HAP-1 (cell line): ENCODE measurements around the gene ABHD5.

Experiments
- DNase-seq, 2 experiments: peaks; one replicate each; pipeline ENCODE4 v3.0.0-alpha.2; 2016 to 2020; ENCODE audit warnings: low spot score in 2 of 2
- H3K27me3 ChIP-seq: fragments of 250-450 bp; sonication (Bioruptor Pico); 2 replicates; pipeline ENCODE4 v1.5.1; 2020; ENCODE audit warnings: low read depth, mild to moderate bottlenecking, moderate library complexity
- H3K36me3 ChIP-seq: fragments of 250-450 bp; sonication (Bioruptor Pico); replicated peaks from 2 replicates; pipeline ENCODE4 v1.5.1; 2020; ENCODE audit warnings: mild to moderate bottlenecking
- H3K4me1 ChIP-seq: fragments of 250-450 bp; sonication (Bioruptor Pico); 2 replicates; pipeline ENCODE4 v1.5.1; 2020; ENCODE audit warnings: mild to moderate bottlenecking
- H3K4me3 ChIP-seq: fragments of 250-450 bp; sonication (Bioruptor Pico); 2 replicates; pipeline ENCODE4 v1.5.1; 2020; ENCODE audit warnings: mild to moderate bottlenecking, moderate library complexity
- H3K9me3 ChIP-seq: fragments of 250-450 bp; sonication (Bioruptor Pico); 2 replicates; pipeline ENCODE4 v1.5.1; 2020; ENCODE audit warnings: mild to moderate bottlenecking, moderate library complexity
- in situ Hi-C: fragments of 300-500 bp; cut with MboI; formaldehyde crosslinking; loops from 3 replicates; pipeline ENCODE4 v1.14.3; 2020; ENCODE audit warnings: low sequenced_read_pairs, inconsistent platforms, mixed read lengths

The ABHD5 gene

GRCh38 chr3:43738305-43738704 is 47.6 kb downstream of the ABHD5 start:
- H3K9me3 ChIP-seq, result no peaks in the 10 kb centered on the region
- no peak for DNase-seq
- H3K4me1 ChIP-seq, result peaks cover 6% of the 10 kb centered on the region
- no peak overlapping the region for H3K4me3 ChIP-seq
- in situ Hi-C loops, result no loop called here
- no peaks in the 10 kb centered on the region for H3K36me3 ChIP-seq
- no peaks in the 10 kb centered on the region for H3K27me3 ChIP-seq

GRCh38 chr3:43742920-43743319 is 52.2 kb downstream of the ABHD5 start:
- H3K27me3 ChIP-seq, result no peaks in the 10 kb centered on the region
- no peaks in the 10 kb centered on the region for H3K36me3 ChIP-seq
- H3K4me3 ChIP-seq, result no peak overlapping the region
- no peaks in the 10 kb centered on the region for H3K9me3 ChIP-seq
- in situ Hi-C loops, result no loop called here
- no peak for DNase-seq
- no peaks in the 10 kb centered on the region for H3K4me1 ChIP-seq

- H3K4me1 ChIP-seq, result no peaks in the 10 kb centered on the region
- in situ Hi-C loops, result no loop called here
- H3K36me3 ChIP-seq, result no peaks in the 10 kb centered on the region
- no peaks in the 10 kb centered on the region for H3K27me3 ChIP-seq
- H3K9me3 ChIP-seq, result no peaks in the 10 kb centered on the region
- no peak for DNase-seq
- H3K4me3 ChIP-seq, result no peak overlapping the region
Measured at GRCh38 chr3:43747641-43748040, 56.9 kb downstream of the ABHD5 start.

- DNase-seq, result no peak
- no peak overlapping the region for H3K4me3 ChIP-seq
- no peaks in the 10 kb centered on the region for H3K4me1 ChIP-seq
- H3K9me3 ChIP-seq, result no peaks in the 10 kb centered on the region
- no peaks in the 10 kb centered on the region for H3K27me3 ChIP-seq
- in situ Hi-C loops, result no loop called here
- H3K36me3 ChIP-seq, result no peaks in the 10 kb centered on the region
Measured at GRCh38 chr3:43748179-43748578, 57.4 kb downstream of the ABHD5 start.

- Histone ChIP-seq H3K36me3 (no peaks in the 10 kb centered on the region), H3K9me3 (no peaks in the 10 kb centered on the region), H3K4me1 (no peaks in the 10 kb centered on the region), H3K4me3 (no peak overlapping the region), H3K27me3 (no peaks in the 10 kb centered on the region)
- DNase-seq, result no peak
- in situ Hi-C loops, result no loop called here
Measured at GRCh38 chr3:43748645-43749044, 57.9 kb downstream of the ABHD5 start.

- in situ Hi-C loops, result no loop called here
- Histone ChIP-seq H3K4me1 (no peaks in the 10 kb centered on the region), H3K9me3 (no peaks in the 10 kb centered on the region), H3K36me3 (no peaks in the 10 kb centered on the region), H3K4me3 (no peak overlapping the region), H3K27me3 (no peaks in the 10 kb centered on the region)
- DNase-seq, result no peak
Measured at GRCh38 chr3:43752905-43753304, 62.2 kb downstream of the ABHD5 start.

- H3K4me1 ChIP-seq, result no peaks in the 10 kb centered on the region
- no peaks in the 10 kb centered on the region for H3K27me3 ChIP-seq
- no peaks in the 10 kb centered on the region for H3K36me3 ChIP-seq
- no peak for DNase-seq
- H3K4me3 ChIP-seq, result no peak overlapping the region
- no peaks in the 10 kb centered on the region for H3K9me3 ChIP-seq
- in situ Hi-C loops, result no loop called here
Measured at GRCh38 chr3:43753741-43754715, 63.3 kb downstream of the ABHD5 start.

- no peaks in the 10 kb centered on the region for H3K4me1 ChIP-seq
- no peaks in the 10 kb centered on the region for H3K27me3 ChIP-seq
- in situ Hi-C loops, result no loop called here
- H3K9me3 ChIP-seq, result no peaks in the 10 kb centered on the region
- H3K4me3 ChIP-seq, result no peak overlapping the region
- no peaks in the 10 kb centered on the region for H3K36me3 ChIP-seq
- no peak for DNase-seq
Measured at GRCh38 chr3:43755516-43756200, 64.9 kb downstream of the ABHD5 start.

GRCh38 chr3:43757666-43758321 is 67.1 kb downstream of the ABHD5 start:
- DNase-seq, result no peak
- no peak overlapping the region for H3K4me3 ChIP-seq
- H3K27me3 ChIP-seq, result no peaks in the 10 kb centered on the region
- H3K9me3 ChIP-seq, result no peaks in the 10 kb centered on the region
- in situ Hi-C loops, result no loop called here
- no peaks in the 10 kb centered on the region for H3K4me1 ChIP-seq
- H3K36me3 ChIP-seq, result no peaks in the 10 kb centered on the region

GRCh38 chr3:43758592-43759225 is 68.0 kb downstream of the ABHD5 start:
- no peak for DNase-seq
- in situ Hi-C loops, result no loop called here
- no peaks in the 10 kb centered on the region for H3K4me1 ChIP-seq

GRCh38 chr3:43759297-43759782 is 68.6 kb downstream of the ABHD5 start:
- no peaks in the 10 kb centered on the region for H3K27me3 ChIP-seq
- H3K9me3 ChIP-seq, result no peaks in the 10 kb centered on the region
- H3K4me1 ChIP-seq, result no peaks in the 10 kb centered on the region
- H3K36me3 ChIP-seq, result no peaks in the 10 kb centered on the region
- in situ Hi-C loops, result no loop called here
- H3K4me3 ChIP-seq, result no peak overlapping the region
- no peak for DNase-seq

More at GRCh38 chr3:43758592-43759225, 68.0 kb downstream of the ABHD5 start:
- Histone ChIP-seq H3K36me3 (no peaks in the 10 kb centered on the region), H3K4me3 (no peak overlapping the region), H3K27me3 (no peaks in the 10 kb centered on the region), H3K9me3 (no peaks in the 10 kb centered on the region)

- Histone ChIP-seq H3K27me3 (no peaks in the 10 kb centered on the region), H3K9me3 (no peaks in the 10 kb centered on the region), H3K36me3 (no peaks in the 10 kb centered on the region), H3K4me3 (no peak overlapping the region), H3K4me1 (no peaks in the 10 kb centered on the region)
- in situ Hi-C loops, result no loop called here
- DNase-seq, result no peak
Measured at GRCh38 chr3:43759938-43760337, 69.2 kb downstream of the ABHD5 start.

- H3K4me1 ChIP-seq, result no peaks in the 10 kb centered on the region
- H3K27me3 ChIP-seq, result no peaks in the 10 kb centered on the region
- in situ Hi-C loops, result no loop called here
- no peaks in the 10 kb centered on the region for H3K36me3 ChIP-seq
- no peak overlapping the region for H3K4me3 ChIP-seq
- no peaks in the 10 kb centered on the region for H3K9me3 ChIP-seq
- no peak for DNase-seq
Measured at GRCh38 chr3:43760938-43761337, 70.2 kb downstream of the ABHD5 start.
